LoVo (cell line): ENCODE measurements around the gene KIF17.
"Not testable (repeated sequence)": the region's sequence is repeated elsewhere in the genome, so short reads cannot be mapped to it uniquely, and the experiment has no call there.

Source experiments
- DNase-seq: peaks from one replicate; pipeline ENCODE4 v3.0.0-alpha.2; 2016; ENCODE audit warnings: low spot score

The KIF17 gene

DNA sequence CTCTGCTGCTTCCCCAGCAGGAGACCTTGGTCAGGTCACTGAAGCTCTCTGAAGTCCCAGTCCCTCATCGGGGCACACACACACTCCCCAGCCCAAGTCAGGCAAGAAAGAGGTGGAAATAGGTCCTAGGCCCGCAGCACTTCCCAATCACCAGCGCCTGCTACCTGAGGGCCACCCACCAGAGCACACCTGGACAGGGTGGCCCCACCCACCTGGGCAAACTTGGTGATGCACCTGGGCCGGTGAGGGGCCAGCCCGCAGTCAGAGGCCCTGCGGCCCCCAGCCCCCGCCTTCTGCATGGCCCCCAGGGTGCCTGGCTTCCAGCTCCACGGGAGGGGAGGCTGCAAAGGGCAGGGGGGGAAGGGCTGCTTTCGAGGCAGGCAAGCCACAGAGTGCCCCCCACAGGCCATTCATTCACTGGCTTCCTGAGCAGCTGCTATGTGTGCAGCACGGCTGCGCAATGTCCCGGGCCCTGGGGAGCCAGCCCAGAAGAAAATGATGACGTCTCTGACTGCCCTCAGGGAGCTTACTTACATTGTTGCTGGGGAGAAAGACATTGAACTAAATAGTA is 10.0 kb upstream of the KIF17 start:
- DNase-seq, result no peak

DNA sequence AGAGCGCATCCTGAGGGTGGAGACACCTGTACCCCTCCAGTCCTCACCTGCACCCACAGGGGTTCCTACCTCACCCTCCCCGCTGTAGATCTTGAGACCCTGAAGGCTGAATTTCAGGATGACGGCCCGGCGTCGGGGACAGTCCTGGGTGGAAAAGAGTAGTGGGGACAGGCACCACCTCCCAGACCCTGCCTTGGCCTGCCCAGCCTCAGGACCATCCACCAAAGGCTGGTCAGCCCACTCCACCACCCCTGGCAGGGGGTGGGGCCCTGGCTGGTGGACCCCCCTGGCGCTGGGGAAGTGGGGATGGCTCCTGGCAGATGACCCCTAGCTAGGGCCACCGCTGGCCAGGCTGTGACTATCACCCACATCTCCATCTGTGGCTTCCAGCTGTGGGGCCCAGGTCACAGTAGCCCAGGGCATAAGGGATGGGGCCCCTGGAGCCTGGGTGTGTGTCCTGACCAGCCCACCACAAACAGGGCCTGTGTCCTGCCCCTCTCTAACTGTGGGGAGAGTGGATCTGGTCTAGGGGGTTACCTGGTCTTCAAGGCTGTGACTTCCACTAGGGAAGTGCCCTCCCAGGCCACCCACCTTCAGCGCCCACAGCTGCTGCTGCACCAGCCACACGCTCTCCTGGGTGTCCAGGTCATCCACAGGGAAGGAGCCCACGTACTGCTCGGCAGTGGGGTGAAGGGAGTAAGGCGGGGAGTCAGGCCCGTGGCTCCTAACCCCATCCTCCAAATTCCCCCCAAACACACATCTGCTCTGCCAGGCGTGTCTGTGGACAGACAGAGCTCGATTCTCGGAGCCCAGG is 9.3 kb upstream of the KIF17 start:
- no peak for DNase-seq

DNA sequence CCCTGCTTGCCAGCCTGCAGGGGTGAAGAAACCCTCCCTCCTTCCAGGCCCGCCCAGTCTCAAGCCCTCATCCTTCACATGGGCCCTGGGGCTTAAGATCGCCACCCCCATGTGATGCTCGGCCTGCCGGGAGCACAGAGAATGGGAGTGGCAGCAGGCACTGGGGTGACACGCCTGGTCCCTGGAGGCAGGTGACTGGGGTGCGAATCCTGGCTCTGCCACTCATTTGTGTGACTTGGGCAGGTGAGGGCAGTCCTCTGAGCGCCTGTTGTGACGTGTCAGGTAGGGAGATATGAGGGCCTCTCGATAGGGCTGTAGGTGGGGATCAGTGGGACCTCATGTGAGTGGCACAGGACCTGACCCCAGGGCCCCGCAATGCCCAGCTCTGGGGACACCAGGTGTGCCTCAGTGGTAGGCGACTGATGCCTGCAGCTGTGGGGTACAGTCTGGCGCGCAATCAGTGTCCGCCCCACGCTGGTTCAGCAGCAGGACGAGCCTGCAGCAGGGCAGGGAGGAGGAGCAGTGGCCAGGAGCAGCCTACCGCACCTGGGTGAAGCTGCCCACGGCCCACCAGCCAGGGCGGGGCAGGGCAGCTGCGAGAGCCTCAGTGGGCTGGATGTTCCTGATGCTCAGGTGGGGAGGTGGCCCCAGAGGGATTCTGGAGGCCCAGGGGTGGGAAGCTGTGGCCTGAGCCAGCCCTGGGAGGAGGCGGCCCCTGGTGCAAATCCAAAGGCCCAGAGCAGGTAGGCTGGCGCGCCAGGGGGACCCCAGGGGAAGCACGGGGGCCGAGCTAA is 8.5 kb upstream of the KIF17 start:
- DNase-seq, result no peak

DNA sequence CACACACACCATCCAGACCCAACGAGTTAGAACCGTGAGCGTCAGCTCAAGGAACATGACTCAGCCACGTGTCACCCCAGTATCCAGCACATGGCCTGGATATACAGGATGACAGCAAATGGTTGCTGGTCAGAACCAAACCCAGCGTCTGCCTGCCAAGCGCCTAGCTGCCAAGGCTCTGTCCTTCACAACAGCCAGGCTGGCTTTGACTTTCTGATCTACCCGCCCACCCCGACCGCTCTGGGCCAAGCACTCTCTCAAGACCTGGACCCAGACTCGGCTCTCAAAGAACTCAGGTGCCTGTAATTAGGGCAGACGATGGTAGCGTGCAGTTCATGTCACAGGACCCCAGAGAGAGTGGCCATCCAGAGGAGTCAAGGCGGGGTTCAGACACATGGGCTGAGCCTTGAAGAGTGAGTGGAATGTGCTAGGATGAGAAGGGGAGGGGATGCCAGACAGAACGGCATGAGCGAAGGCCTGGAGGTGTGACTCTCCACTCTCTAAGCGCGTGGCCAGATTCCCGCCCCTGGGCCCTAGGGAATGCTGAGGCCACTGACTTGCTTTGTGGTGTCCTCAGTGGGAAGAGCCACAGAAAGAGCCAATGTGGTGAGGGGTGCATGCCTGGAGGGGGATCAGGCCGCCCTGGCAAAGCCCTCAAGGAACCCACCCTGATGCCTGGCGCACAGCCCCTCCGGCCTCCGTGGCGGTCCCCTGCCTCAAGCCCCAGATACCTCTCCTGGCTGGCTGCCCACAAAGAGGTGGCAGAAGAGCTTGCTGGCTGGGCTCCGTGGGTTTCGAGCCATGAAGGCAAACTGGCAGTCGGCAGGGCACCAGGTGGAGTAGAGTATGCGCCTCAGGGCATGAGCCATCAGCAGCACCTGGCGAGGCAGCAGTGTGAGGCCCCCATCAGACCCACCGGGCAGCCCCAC is 7.6 kb upstream of the KIF17 start:
- DNase-seq, result no peak

DNA sequence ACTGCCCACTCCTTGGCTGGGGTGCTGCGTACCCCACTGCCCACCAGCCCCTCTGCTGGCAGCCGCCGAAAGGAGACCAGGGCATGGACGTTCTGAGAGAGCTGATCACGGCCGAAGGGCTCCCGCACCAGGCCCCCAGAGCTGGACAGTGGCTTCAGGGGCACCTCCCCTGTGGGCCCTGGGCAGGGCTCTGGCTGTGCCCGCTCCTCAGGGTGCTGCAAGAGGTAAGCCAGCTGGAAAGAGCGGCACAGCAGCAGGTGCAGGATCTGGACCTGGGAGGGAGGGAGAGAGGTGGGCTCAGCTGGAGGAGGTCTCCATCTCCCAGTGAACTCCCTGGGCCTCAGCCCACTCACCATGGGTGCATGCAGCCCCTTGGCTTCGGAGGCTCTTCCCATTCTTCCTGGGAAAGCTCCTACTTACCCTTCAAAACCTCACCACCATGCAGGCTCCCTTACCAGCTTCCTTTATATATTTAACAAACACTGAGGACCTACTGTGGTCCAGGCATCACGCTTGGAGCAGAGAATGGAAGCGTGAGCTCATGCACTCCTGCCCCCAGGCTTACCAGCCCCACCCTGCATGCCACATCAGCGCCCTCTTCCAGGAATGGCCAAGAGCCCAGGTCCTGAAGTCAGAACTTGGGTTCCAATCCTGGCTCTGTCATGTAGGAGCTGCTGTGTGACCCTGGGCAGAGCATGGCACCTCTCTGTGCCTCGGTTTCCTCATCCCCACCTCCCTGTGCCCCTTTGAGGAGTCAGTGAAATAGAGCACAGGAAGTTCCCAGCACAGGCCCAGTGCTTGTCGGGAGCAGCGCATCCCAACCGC is 6.8 kb upstream of the KIF17 start:
- DNase-seq, result no peak

DNA sequence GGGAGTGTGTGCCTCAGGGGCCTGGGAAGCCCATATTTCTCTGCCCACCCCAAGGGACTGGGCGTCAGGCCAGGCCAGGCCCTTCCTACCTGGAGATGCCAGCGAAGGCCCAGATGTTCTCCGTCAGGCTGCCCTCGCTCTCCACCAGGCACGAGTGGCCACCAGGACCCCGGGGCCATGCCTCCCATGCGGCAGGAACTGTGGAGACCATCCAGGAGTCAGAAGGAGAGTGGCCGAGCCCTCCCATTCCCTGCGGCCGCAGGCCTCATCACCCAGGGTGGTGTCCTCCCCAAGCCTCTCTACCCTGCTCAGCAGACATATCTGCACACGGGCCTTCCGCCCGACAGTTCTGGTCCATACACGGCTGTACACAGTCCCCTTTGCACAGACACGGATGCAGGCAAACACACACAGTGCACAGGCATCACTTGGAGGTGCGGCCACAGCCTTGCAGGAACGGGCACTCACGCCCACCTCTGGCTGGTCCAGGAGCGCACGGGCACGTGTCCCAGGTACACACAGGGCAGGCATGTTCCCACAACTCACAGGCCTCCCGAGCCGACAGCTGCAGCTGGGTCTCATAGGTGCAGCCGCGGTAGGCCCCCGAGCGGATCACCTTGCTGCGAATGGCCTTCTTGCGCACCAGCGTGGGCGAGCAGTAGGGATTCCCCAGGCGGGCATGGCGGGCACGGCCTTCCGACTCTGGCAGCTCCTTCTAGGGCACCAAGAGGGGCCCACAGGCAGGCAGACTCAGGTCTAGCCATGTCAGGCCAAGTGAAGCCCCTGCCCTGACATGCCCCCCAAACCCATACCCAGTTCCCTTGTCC is 5.9 kb upstream of the KIF17 start:
- DNase-seq, result no peak

DNA sequence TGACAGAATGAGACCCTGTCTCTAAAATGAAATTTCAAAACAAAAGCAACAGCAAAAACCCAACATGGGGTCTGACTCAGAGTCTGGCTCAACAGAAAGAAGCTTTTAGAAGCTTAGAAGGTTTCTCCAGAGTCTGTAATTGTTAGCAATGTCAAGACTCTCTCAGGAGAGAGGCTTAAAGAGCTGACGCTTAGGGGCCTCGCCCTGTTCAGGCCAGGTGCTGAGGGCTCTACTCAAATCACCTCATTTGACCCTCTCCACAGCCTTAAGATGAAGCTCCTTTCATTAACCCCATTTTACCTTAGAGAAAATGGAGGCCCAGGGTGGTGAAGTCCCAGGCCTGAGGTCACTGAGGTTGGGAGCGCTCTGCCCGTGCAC is 5.3 kb upstream of the KIF17 start:
- DNase-seq, result no peak

DNA sequence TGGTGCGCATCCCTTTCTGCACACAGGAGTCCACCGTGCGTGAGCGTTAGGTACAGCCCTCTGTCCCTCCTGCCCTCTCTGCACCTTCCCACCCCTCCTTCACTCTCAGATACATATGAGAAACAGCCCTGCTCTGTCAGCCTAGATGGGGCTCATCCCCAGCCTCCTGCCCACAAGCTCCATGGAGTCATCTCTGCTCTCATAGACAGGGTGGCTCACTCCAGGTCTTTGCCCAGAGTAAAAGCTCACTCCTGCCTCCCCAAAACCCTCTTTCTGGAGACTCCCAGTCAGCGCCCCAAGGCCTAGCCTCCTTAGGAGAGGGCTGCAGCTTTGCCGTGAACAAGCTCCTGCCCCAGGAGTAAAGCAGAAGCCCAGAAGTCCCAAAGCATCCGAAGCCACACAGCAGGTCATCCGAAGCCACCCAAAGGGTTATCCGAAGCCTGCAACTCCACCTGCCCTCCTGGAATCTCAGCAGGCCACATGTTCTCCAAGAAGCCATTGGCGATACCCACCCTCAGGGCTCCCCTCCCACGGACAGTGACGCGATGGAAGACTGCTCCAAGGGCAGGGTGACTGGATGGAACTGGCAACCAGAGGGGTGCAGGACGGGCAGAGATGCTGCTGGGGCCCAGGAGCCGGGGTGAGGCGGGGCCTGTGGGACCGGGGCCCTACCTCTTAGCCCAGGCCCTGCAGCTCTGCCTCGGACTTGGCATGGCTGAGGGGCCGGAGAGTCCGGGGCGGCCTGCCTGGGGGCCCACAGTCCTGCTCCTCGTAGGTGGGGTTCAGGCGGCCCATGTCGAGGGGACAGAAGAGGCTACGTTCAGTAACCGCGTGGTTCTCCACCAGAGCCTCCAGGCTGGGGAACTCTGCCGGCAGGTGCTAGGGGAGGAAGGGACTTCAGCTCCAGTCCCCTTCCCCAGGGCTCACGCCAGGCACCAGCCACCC is 3.6 kb upstream of the KIF17 start:
- DNase-seq, result no peak

DNA sequence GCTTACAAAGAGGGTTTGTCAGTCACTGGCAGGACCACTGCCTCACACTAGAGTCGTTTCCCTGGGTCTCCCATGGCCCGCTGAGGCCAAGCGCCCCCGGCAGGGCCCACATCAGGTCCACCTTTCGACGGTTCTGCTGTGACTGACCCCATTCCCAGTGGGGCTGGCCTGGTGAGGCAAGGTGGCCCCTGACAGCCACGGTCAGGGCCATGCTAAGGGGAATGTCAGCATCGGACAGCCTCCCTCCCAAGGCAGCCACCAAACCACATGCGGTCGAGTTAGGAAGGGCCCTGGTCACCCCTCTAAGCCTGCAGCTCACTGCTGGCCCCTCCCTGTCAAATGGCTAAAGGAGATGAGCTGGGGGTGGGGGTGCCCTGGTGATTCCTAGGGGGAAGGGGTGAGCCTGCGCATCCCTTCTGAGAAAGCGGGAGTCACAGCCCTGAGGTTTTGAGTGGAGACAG is 2.9 kb upstream of the KIF17 start:
- no peak for DNase-seq

DNA sequence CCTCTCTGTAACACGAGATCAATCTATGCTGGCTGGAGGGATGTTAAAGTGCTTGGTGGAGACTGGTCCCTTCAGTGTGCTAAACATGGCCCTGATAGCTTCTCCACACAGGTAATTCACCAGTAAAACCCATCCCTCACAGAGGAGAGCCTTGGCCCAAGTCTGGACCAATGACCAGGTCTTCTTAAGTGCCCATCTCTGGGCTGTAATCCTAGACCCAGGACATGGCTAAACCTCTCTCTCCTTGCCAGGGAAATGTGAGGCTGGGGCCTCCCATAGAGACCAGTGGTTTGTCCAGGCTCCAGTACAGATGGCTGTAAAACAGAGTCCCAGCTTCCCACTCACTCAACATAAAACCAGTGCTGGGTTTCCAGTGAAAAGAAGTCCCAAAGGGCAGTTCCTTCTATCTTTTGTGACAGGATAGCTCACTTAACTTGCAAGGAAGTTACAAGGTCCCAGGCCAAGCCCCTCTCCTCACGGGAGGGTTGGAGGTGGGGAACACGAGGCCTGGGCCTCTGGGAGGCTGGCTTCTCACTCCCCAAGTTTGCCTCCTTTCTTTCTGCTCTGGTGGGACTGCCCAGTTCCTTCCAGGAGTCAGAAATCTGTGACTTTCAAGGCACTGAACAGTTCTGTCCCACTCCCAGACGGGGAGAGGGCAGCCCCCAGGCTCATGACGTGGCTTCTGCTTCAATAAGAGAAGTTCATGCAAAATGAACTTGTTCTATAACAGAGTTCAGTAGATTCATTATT is 2.2 kb upstream of the KIF17 start:
- DNase-seq, result no peak

DNA sequence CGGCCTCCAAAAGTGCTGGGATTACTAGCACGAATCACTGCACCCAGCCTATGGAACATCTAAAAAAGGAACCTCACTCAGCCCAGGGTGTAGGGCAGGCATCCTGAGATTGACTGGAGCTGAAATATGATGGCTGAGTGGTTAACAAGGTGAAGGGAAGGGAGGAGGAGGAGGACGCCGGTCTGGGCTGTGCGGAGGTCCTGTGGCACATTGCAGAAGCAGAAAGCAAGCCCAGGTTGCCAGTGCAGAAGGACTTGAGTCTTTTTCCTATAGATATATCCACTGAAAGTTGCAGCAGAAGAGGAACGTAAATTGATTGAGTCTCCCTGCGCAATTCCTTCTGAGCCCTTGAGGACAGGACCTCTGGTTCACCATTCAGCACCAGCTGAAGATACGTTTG is 1.5 kb upstream of the KIF17 start:
- DNase-seq, result no peak

DNA sequence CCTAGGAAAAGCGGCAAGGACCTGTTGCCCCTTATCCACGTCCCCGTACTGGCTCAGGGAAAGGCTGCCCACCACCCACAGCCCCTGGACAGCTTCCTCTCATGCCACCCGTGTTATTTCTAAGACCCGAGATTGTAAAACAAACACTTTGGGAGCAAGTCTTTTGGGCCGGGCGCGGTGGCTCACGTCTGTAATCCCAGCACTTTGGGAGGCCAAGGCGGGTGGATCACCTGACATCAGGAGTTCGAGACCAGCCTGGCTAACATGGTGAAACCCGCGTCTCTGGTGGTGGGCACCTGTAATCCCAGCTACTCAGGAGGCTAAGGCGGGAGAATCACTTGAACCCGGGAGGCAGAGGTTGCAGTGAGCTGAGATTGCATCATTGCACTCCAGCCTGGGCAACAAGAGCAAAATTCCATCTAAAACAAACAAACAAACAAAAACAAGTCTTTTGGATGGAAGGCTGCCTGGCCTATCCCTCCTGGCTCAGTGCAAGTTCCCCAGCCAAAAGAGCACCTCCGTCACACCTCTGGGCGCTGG is 606 bp upstream of the KIF17 start:
- DNase-seq, result not testable (repeated sequence)

DNA sequence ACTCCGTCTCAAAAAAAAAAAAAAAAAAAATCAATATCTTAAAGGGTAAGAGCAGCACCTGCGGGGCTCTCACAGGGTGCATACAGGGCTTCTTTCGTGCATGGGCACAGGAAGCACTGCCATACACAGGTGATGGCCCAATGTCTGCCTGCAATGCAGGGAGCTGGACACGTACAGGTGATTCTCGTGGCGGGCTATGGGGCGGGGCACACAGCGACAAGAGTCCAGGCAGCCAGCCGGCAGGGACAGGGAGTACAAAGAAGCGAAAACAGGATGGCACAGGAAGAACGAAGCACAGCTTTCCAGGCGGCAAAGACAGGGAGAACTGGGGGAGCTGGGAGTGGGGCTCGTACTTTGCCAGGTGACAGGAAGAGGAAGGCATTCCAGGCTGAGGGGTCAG is 1.6 kb downstream of the KIF17 start:
- DNase-seq, result no peak

DNA sequence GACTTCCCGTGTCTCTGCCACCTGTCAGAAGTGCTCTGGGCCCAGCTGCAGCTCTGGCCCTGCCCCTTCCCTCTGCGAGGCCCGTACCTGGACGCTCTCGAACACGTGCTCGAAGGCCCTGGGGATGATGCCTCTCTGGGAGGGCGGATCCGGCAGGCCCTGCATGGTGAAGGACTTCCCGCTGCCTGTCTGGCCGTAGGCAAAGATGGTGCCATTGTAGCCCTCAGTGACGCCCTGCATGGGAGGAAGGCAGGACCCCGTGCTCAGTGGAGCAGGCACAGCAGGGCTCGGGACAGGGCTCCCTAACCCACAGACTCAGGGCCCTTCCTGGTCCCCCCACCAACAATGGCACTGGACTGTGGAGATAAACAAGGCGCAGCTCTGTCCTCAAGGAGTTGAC is 2.4 kb downstream of the KIF17 start:
- DNase-seq, result no peak

DNA sequence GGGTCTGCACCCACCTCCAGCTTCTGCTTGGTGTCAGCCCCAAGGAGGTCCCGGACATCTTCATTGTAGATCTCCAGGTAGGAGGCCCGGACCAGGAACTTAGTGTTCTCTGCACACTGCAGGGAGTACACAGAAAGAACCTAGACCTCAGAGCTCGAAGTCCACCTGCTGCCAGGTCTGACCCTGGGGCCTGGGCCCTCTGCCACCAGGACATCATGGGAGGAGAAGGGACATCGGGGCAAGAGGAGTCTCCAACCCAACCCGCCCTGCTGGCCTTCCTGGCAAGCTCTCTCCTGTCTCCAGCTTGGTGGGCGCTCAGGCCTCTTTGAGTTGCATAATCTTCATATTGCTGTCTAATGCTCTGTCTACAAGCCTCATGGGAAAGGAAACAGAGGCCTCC is 4.4 kb downstream of the KIF17 start:
- DNase-seq, result no peak

DNA sequence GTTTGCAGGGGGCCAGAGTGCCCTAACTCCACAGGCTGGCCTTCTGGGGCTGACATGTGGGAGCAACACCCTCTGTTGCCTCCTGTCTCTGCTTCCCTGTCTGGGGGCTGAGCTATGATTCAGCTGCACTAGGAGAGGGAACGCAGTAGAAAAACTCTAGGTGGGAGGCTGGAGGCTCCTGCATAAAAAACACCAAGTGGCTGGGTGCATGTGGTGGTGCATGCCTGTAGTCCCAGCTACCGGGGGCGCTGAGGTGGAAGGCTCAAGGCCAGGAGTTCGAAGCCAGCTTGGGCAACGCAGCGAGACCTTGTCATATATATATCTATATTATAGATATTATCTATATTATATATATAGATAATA is 5.6 kb downstream of the KIF17 start:
- no peak for DNase-seq

DNA sequence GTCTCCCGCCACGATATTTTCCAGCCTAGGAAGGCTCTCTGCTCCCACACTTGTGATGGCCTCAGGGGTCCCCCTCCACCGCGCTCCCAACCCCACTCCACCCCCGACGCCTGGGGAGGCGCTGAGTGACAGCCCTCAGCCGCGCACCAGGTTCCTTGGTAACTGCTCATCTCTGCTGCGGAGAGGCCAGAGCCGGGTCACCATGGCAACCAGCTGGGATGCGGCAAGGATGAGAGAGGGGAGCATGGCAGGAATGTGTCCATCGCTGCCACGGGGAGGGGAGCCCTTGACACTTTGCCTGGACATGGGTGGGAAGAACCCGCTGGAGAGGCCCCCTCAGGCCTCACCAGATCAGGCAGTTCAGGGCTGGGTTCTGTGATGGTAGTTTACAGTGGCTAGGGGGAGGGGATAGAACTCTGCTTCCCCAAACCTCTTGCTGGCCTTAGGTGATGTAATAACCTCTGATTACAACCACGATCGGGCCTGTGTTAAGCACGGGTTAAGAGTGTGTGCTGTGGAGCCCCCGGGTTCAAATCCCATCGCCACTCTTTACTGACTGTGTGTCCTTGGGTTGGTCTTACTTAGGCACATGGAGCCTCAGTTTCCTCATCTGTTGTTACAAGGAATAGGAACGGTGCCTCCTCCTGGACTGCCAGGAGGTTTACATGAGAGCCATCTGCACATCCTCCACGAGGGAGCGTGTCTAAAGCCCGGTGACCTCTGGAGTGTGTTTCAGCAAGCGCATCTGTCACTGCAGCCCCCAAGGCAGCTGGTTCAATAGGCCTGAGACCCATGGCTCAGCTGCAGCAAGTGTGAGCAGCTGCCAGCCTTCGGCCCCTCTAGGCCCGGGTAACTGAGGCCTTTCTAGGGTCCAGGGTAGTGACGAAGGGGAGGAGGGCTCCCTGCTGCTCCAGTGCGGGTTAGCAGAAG is 6.3 kb downstream of the KIF17 start:
- DNase-seq, result no peak
